ENCODE data around the gene TSC1. TPM values are rescaled to one million over a fixed set of nuclear protein-coding genes. Genes with fewer than 3 reads are reported as not detected.

The TSC1 gene
- total and polyA plus RNA-seq, 10 of the 15 experiments (the other 5 are each of a cell fraction or from before 2014, with no cell fraction given), result 4.0 to 48.0 (median 14.9) TPM

GRCh38 chr9:132947756-132948155 is 3.3 kb upstream of the TSC1 start (continued):
- TF ChIP-seq CBX5 (IDR thresholded peaks at IDR 0.05; ENCODE audit: low read depth) (no peak), SREBF2 (IDR thresholded peaks at IDR 0.05; ENCODE audit: low read length) (no peak), TARDBP (IDR thresholded peaks at IDR 0.05; ENCODE audit: borderline replicate concordance) (no peak), GATAD2B (conservative IDR thresholded peaks at IDR 0.05; ENCODE audit: low read depth) (no peak)
- TF ChIP-seq, protein P1, sequence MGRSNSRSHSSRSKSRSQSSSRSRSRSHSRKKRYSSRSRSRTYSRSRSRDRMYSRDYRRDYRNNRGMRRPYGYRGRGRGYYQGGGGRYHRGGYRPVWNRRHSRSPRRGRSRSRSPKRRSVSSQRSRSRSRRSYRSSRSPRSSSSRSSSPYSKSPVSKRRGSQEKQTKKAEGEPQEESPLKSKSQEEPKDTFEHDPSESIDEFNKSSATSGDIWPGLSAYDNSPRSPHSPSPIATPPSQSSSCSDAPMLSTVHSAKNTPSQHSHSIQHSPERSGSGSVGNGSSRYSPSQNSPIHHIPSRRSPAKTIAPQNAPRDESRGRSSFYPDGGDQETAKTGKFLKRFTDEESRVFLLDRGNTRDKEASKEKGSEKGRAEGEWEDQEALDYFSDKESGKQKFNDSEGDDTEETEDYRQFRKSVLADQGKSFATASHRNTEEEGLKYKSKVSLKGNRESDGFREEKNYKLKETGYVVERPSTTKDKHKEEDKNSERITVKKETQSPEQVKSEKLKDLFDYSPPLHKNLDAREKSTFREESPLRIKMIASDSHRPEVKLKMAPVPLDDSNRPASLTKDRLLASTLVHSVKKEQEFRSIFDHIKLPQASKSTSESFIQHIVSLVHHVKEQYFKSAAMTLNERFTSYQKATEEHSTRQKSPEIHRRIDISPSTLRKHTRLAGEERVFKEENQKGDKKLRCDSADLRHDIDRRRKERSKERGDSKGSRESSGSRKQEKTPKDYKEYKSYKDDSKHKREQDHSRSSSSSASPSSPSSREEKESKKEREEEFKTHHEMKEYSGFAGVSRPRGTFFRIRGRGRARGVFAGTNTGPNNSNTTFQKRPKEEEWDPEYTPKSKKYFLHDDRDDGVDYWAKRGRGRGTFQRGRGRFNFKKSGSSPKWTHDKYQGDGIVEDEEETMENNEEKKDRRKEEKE (IDR thresholded peaks at IDR 0.05), result no peak
- TF ChIP-seq, protein P2, sequence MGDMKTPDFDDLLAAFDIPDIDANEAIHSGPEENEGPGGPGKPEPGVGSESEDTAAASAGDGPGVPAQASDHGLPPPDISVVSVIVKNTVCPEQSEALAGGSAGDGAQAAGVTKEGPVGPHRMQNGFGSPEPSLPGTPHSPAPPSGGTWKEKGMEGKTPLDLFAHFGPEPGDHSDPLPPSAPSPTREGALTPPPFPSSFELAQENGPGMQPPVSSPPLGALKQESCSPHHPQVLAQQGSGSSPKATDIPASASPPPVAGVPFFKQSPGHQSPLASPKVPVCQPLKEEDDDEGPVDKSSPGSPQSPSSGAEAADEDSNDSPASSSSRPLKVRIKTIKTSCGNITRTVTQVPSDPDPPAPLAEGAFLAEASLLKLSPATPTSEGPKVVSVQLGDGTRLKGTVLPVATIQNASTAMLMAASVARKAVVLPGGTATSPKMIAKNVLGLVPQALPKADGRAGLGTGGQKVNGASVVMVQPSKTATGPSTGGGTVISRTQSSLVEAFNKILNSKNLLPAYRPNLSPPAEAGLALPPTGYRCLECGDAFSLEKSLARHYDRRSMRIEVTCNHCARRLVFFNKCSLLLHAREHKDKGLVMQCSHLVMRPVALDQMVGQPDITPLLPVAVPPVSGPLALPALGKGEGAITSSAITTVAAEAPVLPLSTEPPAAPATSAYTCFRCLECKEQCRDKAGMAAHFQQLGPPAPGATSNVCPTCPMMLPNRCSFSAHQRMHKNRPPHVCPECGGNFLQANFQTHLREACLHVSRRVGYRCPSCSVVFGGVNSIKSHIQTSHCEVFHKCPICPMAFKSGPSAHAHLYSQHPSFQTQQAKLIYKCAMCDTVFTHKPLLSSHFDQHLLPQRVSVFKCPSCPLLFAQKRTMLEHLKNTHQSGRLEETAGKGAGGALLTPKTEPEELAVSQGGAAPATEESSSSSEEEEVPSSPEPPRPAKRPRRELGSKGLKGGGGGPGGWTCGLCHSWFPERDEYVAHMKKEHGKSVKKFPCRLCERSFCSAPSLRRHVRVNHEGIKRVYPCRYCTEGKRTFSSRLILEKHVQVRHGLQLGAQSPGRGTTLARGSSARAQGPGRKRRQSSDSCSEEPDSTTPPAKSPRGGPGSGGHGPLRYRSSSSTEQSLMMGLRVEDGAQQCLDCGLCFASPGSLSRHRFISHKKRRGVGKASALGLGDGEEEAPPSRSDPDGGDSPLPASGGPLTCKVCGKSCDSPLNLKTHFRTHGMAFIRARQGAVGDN (IDR thresholded peaks at IDR 0.05), result no peak
- TF ChIP-seq, protein P3, sequence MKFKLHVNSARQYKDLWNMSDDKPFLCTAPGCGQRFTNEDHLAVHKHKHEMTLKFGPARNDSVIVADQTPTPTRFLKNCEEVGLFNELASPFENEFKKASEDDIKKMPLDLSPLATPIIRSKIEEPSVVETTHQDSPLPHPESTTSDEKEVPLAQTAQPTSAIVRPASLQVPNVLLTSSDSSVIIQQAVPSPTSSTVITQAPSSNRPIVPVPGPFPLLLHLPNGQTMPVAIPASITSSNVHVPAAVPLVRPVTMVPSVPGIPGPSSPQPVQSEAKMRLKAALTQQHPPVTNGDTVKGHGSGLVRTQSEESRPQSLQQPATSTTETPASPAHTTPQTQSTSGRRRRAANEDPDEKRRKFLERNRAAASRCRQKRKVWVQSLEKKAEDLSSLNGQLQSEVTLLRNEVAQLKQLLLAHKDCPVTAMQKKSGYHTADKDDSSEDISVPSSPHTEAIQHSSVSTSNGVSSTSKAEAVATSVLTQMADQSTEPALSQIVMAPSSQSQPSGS (IDR thresholded peaks at IDR 0.05; ENCODE audit: low read length), result no peak
